ENCODE results near the gene WDPCP.

DNA sequence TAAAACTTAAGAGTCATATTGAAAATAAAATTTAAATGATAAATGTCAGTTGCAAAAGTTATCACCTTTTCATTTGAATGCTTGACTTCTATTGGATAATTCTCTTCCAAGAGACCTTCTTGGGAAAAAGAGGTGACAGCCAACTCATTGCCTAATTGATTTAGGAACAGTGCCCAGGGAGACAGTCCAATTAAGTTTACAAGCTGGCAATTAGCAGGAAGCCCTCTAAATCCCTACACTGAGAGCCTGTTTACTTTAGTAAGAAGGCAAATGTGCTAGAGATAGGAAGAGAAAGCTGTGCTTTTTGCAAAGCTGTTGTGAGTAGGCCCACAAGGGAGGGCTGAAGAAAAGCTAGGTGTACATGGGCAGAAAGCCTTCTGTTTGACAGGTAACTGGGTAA, 189.1 kb downstream of the WDPCP start:
- TF ChIP-seq, protein P1, sequence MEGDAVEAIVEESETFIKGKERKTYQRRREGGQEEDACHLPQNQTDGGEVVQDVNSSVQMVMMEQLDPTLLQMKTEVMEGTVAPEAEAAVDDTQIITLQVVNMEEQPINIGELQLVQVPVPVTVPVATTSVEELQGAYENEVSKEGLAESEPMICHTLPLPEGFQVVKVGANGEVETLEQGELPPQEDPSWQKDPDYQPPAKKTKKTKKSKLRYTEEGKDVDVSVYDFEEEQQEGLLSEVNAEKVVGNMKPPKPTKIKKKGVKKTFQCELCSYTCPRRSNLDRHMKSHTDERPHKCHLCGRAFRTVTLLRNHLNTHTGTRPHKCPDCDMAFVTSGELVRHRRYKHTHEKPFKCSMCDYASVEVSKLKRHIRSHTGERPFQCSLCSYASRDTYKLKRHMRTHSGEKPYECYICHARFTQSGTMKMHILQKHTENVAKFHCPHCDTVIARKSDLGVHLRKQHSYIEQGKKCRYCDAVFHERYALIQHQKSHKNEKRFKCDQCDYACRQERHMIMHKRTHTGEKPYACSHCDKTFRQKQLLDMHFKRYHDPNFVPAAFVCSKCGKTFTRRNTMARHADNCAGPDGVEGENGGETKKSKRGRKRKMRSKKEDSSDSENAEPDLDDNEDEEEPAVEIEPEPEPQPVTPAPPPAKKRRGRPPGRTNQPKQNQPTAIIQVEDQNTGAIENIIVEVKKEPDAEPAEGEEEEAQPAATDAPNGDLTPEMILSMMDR (IDR thresholded peaks at IDR 0.05; ENCODE audit: low read depth, low read length, poor library complexity, severe bottlenecking) = no peak
- TF ChIP-seq EZH2phosphoT487 (IDR thresholded peaks at IDR 0.05; ENCODE audit: borderline replicate concordance, low read length) = no peak
